NCI-H345 (cell line): ENCODE results near the gene OR4A5.
"Not testable (repeated sequence)": the region's sequence is repeated elsewhere in the genome, so short reads cannot be mapped to it uniquely, and the experiment has no call there.

Source experiments
- DNase-seq: peaks from one replicate; lab custom pipeline; 2025; lab: John Stamatoyannopoulos, UW

Gene OR4A5, protein sequence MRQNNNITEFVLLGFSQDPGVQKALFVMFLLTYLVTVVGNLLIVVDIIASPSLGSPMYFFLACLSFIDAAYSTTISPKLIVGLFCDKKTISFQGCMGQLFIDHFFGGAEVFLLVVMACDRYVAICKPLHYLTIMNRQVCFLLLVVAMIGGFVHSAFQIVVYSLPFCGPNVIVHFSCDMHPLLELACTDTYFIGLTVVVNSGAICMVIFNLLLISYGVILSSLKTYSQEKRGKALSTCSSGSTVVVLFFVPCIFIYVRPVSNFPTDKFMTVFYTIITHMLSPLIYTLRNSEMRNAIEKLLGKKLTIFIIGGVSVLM

DNA sequence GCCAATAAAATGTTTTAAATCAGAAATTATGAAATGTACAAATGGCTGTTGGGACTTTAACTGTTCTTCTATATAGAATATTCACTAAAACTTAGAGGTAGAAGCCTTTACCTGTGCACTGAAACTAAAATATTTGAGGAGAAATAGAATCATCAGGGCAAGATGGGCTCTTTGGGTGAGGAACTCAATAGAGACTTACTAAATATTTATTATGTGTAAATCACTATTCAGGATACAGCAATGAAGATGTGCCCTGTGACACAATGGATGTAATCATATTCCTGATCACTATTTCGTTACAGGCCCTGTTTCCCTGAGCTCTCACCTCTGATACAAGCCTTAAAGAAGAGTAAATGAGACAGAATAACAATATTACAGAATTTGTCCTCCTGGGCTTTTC is at the start of gene OR4A5:
Gene OR4A5 (plus strand): TSS at position 301 of the 400 bp plus-strand sequence. CDS start 53 bp downstream, at position 354.
- DNase-seq: not testable (repeated sequence)

DNA sequence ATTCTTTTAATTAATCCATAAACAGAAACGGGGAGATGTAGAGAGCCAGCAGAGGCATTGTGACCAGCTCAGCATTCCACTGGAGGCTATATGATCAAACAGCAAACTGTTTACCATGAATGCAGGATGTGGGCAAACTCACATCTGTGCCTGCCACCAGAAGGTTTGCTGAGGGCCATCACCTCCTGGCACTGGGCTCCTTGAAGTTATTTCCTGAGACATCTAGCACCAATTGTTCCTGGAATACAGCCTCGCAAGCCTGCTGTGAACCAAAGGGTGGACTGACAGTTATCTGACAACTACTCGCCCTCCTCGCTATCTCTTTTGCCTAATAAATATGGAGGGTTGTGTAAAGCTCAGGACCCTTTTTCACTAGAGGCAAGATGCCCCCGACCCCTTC is 13.5 kb downstream of the OR4A5 start:
- not testable (repeated sequence) for DNase-seq
